ENCODE data around the gene SLC39A9. TPM values are rescaled to one million over a fixed set of nuclear protein-coding genes. Genes with fewer than 3 reads are reported as not detected.

SLC39A9 gene
- total RNA-seq, 1 donor from 2014 or later: 140 TPM

- H3K4me3 ChIP-seq (ENCODE audit: low read depth, low read length): no peak overlapping the region
- no peak for FAIRE-seq
- DNase-seq (ENCODE audit: low read depth): no peak
- H3K36me3 ChIP-seq (ENCODE audit: control insufficient read depth, insufficient read depth, low read length): no peaks in the 10 kb centered on the region
- no peaks in the 10 kb centered on the region for H3K27me3 ChIP-seq (ENCODE audit: control insufficient read depth, insufficient read depth, low read length)
- TF ChIP-seq CTCF (IDR thresholded peaks at IDR 0.05; ENCODE audit: insufficient read depth, low read length, severe bottlenecking): no peak
Observed at GRCh38 chr14:69363964-69364363, 34.5 kb upstream of the SLC39A9 start.

- FAIRE-seq (no peak), DNase-seq (ENCODE audit: low read depth) (no peak)
- no peaks in the 10 kb centered on the region for H3K36me3 ChIP-seq (ENCODE audit: control insufficient read depth, insufficient read depth, low read length)
- no peaks in the 10 kb centered on the region for H3K27me3 ChIP-seq (ENCODE audit: control insufficient read depth, insufficient read depth, low read length)
- H3K4me3 ChIP-seq (ENCODE audit: low read depth, low read length): no peak overlapping the region
- TF ChIP-seq CTCF (IDR thresholded peaks at IDR 0.05; ENCODE audit: insufficient read depth, low read length, severe bottlenecking): no peak
Observed at GRCh38 chr14:69364378-69364777, 34.1 kb upstream of the SLC39A9 start.

GRCh38 chr14:69366069-69366468 lies 32.4 kb upstream of the SLC39A9 start:
- no peaks in the 10 kb centered on the region for H3K27me3 ChIP-seq (ENCODE audit: control insufficient read depth, insufficient read depth, low read length)
- H3K4me3 ChIP-seq (ENCODE audit: low read depth, low read length): no peak overlapping the region
- FAIRE-seq (no peak), DNase-seq (ENCODE audit: low read depth) (no peak)
- no peak for TF ChIP-seq CTCF (IDR thresholded peaks at IDR 0.05; ENCODE audit: insufficient read depth, low read length, severe bottlenecking)
- H3K36me3 ChIP-seq (ENCODE audit: control insufficient read depth, insufficient read depth, low read length): no peaks in the 10 kb centered on the region

- DNase-seq (ENCODE audit: low read depth) (no peak), FAIRE-seq (no peak)
- TF ChIP-seq CTCF (IDR thresholded peaks at IDR 0.05; ENCODE audit: insufficient read depth, low read length, severe bottlenecking): no peak
- Histone ChIP-seq H3K27me3 (ENCODE audit: control insufficient read depth, insufficient read depth, low read length) (no peaks in the 10 kb centered on the region), H3K36me3 (ENCODE audit: control insufficient read depth, insufficient read depth, low read length) (no peaks in the 10 kb centered on the region), H3K4me3 (ENCODE audit: low read depth, low read length) (no peak overlapping the region)
Observed at GRCh38 chr14:69366761-69367160, 31.7 kb upstream of the SLC39A9 start.

GRCh38 chr14:69368381-69368780 lies 30.1 kb upstream of the SLC39A9 start:
- DNase-seq (ENCODE audit: low read depth) (no peak), FAIRE-seq (no peak)
- no peak for TF ChIP-seq CTCF (IDR thresholded peaks at IDR 0.05; ENCODE audit: insufficient read depth, low read length, severe bottlenecking)
- no peak overlapping the region for H3K4me3 ChIP-seq (ENCODE audit: low read depth, low read length)
- no peaks in the 10 kb centered on the region for H3K27me3 ChIP-seq (ENCODE audit: control insufficient read depth, insufficient read depth, low read length)
- no peaks in the 10 kb centered on the region for H3K36me3 ChIP-seq (ENCODE audit: control insufficient read depth, insufficient read depth, low read length)

- DNase-seq (ENCODE audit: low read depth): no peak
- no peak for FAIRE-seq
- TF ChIP-seq CTCF (IDR thresholded peaks at IDR 0.05; ENCODE audit: insufficient read depth, low read length, severe bottlenecking): no peak
- Histone ChIP-seq H3K27me3 (ENCODE audit: control insufficient read depth, insufficient read depth, low read length) (no peaks in the 10 kb centered on the region), H3K4me3 (ENCODE audit: low read depth, low read length) (no peak overlapping the region), H3K36me3 (ENCODE audit: control insufficient read depth, insufficient read depth, low read length) (no peaks in the 10 kb centered on the region)
Observed at GRCh38 chr14:69370061-69370460, 28.4 kb upstream of the SLC39A9 start.

Measured in bronchial epithelial cell (primary cell).